Type B pancreatic cell (in vitro differentiated cells): ENCODE measurements around the gene PRDM16. TPM values are rescaled to one million over a fixed set of nuclear protein-coding genes. Genes with fewer than 3 reads are reported as not detected.

Experiments used
- DNase-seq: peaks from one replicate; pipeline ENCODE4 v3.0.0; 2021; ENCODE audit warnings: mixed read lengths; ENCODE audit not compliant: unreplicated experiment; ENCODE audit errors: extremely low spot score
- H3K27ac Mint-ChIP-seq: 2 replicates; pipeline ENCODE4 v1.8.0; 2021; ENCODE audit warnings: mild to moderate bottlenecking, mixed read lengths
- H3K27me3 Mint-ChIP-seq: 2 replicates; pipeline ENCODE4 v1.8.0; 2021; ENCODE audit warnings: mixed read lengths
- H3K36me3 Mint-ChIP-seq: 2 replicates; pipeline ENCODE4 v1.8.0; 2021; ENCODE audit warnings: mixed read lengths
- H3K4me1 Mint-ChIP-seq: one replicate; pipeline ENCODE4 v1.8.0; 2021; ENCODE audit warnings: mixed read lengths; ENCODE audit not compliant: unreplicated experiment
- H3K4me3 Mint-ChIP-seq: 2 replicates; pipeline ENCODE4 v1.8.0; 2021; ENCODE audit warnings: mild to moderate bottlenecking, mixed read lengths
- H3K9me3 Mint-ChIP-seq: 2 replicates; pipeline ENCODE4 v1.8.0; 2021; ENCODE audit warnings: mixed read lengths
- CTCF ChIP-seq: fragments of 200-600 bp; sonication (generic); conservative IDR thresholded peaks from 2 replicates; pipeline ENCODE4 v1.5.0; 2021; ENCODE audit warnings: antibody characterized with exemption, mild to moderate bottlenecking
- total RNA-seq: library from RNA; stranded (reverse); gene quantifications from 2 replicates; pipeline ENCODE4 v1.2.1, GENCODE V29; 2021; ENCODE audit warnings: low replicate concordance

The PRDM16 gene
- total RNA-seq, 1 donor from 2014 or later = 23.6 TPM

- no peak for TF ChIP-seq CTCF
- no peak overlapping the region for H3K4me3 Mint-ChIP-seq
- H3K27me3 Mint-ChIP-seq = no peaks in the 10 kb centered on the region
- no peak overlapping the region for H3K27ac Mint-ChIP-seq
- DNase-seq = no peak
- no peaks in the 10 kb centered on the region for H3K36me3 Mint-ChIP-seq
- H3K9me3 Mint-ChIP-seq = no peaks in the 10 kb centered on the region
- H3K4me1 Mint-ChIP-seq = peaks cover 38% of the 10 kb centered on the region
Measured at GRCh38 chr1:3326516-3327388, 257.7 kb downstream of the PRDM16 start.

GRCh38 chr1:3327389-3327702, 258.3 kb downstream of the PRDM16 start:
- DNase-seq = no peak
- no peaks in the 10 kb centered on the region for H3K36me3 Mint-ChIP-seq
- H3K27ac Mint-ChIP-seq = no peak overlapping the region
- H3K4me3 Mint-ChIP-seq = no peak overlapping the region
- peaks cover 38% of the 10 kb centered on the region for H3K4me1 Mint-ChIP-seq
- no peak for TF ChIP-seq CTCF
- no peaks in the 10 kb centered on the region for H3K9me3 Mint-ChIP-seq
- no peaks in the 10 kb centered on the region for H3K27me3 Mint-ChIP-seq

- TF ChIP-seq CTCF = no peak
- H3K4me1 Mint-ChIP-seq = peaks cover 36% of the 10 kb centered on the region
- DNase-seq = no peak
- no peak overlapping the region for H3K4me3 Mint-ChIP-seq
- H3K27me3 Mint-ChIP-seq = no peaks in the 10 kb centered on the region
- H3K9me3 Mint-ChIP-seq = no peaks in the 10 kb centered on the region
- H3K27ac Mint-ChIP-seq = no peak overlapping the region
- no peaks in the 10 kb centered on the region for H3K36me3 Mint-ChIP-seq
Measured at GRCh38 chr1:3327936-3328590, 259.1 kb downstream of the PRDM16 start.

- Mint-ChIP-seq H3K4me1 (peaks cover 27% of the 10 kb centered on the region), H3K36me3 (no peaks in the 10 kb centered on the region), H3K27ac (no peak overlapping the region), H3K9me3 (no peaks in the 10 kb centered on the region), H3K4me3 (no peak overlapping the region), H3K27me3 (no peaks in the 10 kb centered on the region)
- no peak for TF ChIP-seq CTCF
- no peak for DNase-seq
Measured at GRCh38 chr1:3329640-3330281, 260.8 kb downstream of the PRDM16 start.

GRCh38 chr1:3330771-3331245, 261.8 kb downstream of the PRDM16 start:
- peaks cover 27% of the 10 kb centered on the region for H3K4me1 Mint-ChIP-seq
- no peak for TF ChIP-seq CTCF
- H3K4me3 Mint-ChIP-seq = no peak overlapping the region
- H3K27me3 Mint-ChIP-seq = no peaks in the 10 kb centered on the region
- no peak for DNase-seq
- no peaks in the 10 kb centered on the region for H3K9me3 Mint-ChIP-seq
- H3K27ac Mint-ChIP-seq = no peak overlapping the region
- H3K36me3 Mint-ChIP-seq = no peaks in the 10 kb centered on the region
